Measurements from ENCODE around the gene TENM3. TPM values are rescaled to one million over a fixed set of nuclear protein-coding genes. Genes with fewer than 3 reads are reported as not detected.
"Not testable (repeated sequence)": the region's sequence is repeated elsewhere in the genome, so short reads cannot be mapped to it uniquely, and the experiment has no call there.

TENM3 gene
- total and polyA plus RNA-seq, 5 experiments from 2014 or later, result not detected

- Mint-ChIP-seq H3K4me3 (no peak overlapping the region), H3K9me3 (peaks cover 0 to 3% (median 0%) of the 10 kb centered on the region in 9 donors), H3K27ac (no peak overlapping the region), H3K4me1 (no peaks in the 10 kb centered on the region), H3K27me3 (peaks cover 0 to 13% (median 2%) of the 10 kb centered on the region in 5 donors), H3K36me3 (no peaks in the 10 kb centered on the region)
- DNase-seq (no peak), ATAC-seq (no peak)
- POLR2A ChIA-PET, result no interaction called here
These were observed 9.7 kb upstream of the TENM3 start for GRCh38 chr4:182233310-182234090.

GRCh38 chr4:182235021-182235795 is 8.0 kb upstream of the TENM3 start:
- no peak overlapping the region for H3K4me3 Mint-ChIP-seq
- peaks cover 0 to 3% (median 0%) of the 10 kb centered on the region in 9 donors for H3K9me3 Mint-ChIP-seq
- DNase-seq, result no peak
- no peak overlapping the region for H3K27ac Mint-ChIP-seq
- no peaks in the 10 kb centered on the region for H3K36me3 Mint-ChIP-seq
- no peaks in the 10 kb centered on the region for H3K4me1 Mint-ChIP-seq
- peaks cover 0 to 13% (median 2%) of the 10 kb centered on the region in 5 donors for H3K27me3 Mint-ChIP-seq
- POLR2A ChIA-PET, result no interaction called here
- no peak for ATAC-seq

GRCh38 chr4:182236186-182236585 is 7.0 kb upstream of the TENM3 start:
- H3K27ac Mint-ChIP-seq, result no peak overlapping the region
- ATAC-seq (no peak), DNase-seq (no peak)
- no peaks in the 10 kb centered on the region for H3K36me3 Mint-ChIP-seq
- H3K4me1 Mint-ChIP-seq, result no peaks in the 10 kb centered on the region
- POLR2A ChIA-PET, result no interaction called here
- no peak overlapping the region for H3K4me3 Mint-ChIP-seq
- H3K27me3 Mint-ChIP-seq, result peaks cover 0 to 10% (median 2%) of the 10 kb centered on the region in 5 donors
- peaks cover 0 to 3% (median 0%) of the 10 kb centered on the region in 9 donors for H3K9me3 Mint-ChIP-seq

GRCh38 chr4:182237010-182237409 is 6.2 kb upstream of the TENM3 start:
- H3K9me3 Mint-ChIP-seq, H3K4me1 Mint-ChIP-seq, H3K4me3 Mint-ChIP-seq, ATAC-seq, H3K27ac Mint-ChIP-seq, POLR2A ChIA-PET, H3K36me3 Mint-ChIP-seq, DNase-seq, H3K27me3 Mint-ChIP-seq: not testable (repeated sequence)

GRCh38 chr4:182238355-182238931 is 4.8 kb upstream of the TENM3 start:
- Mint-ChIP-seq H3K27ac (no peak overlapping the region), H3K4me1 (no peaks in the 10 kb centered on the region), H3K4me3 (no peak overlapping the region), H3K9me3 (peaks cover 0 to 11% (median 3%) of the 10 kb centered on the region in 9 donors), H3K36me3 (no peaks in the 10 kb centered on the region), H3K27me3 (peaks cover 0 to 7% (median 0%) of the 10 kb centered on the region in 5 donors)
- POLR2A ChIA-PET, result no interaction called here
- no peak for DNase-seq
- ATAC-seq, result no peak

- H3K27ac Mint-ChIP-seq, result no peak overlapping the region
- H3K9me3 Mint-ChIP-seq, result peaks cover 0 to 15% (median 3%) of the 10 kb centered on the region in 9 donors
- ATAC-seq (no peak), DNase-seq (no peak)
- H3K36me3 Mint-ChIP-seq, result no peaks in the 10 kb centered on the region
- POLR2A ChIA-PET, result no interaction called here
- peaks cover 0 to 14% (median 0%) of the 10 kb centered on the region in 5 donors for H3K27me3 Mint-ChIP-seq
- H3K4me3 Mint-ChIP-seq, result no peak overlapping the region
- no peaks in the 10 kb centered on the region for H3K4me1 Mint-ChIP-seq
These were observed 2.8 kb upstream of the TENM3 start for GRCh38 chr4:182240161-182241130.

GRCh38 chr4:182242260-182242659 is 942 bp upstream of the TENM3 start:
- H3K4me1 Mint-ChIP-seq, H3K36me3 Mint-ChIP-seq, DNase-seq, POLR2A ChIA-PET, H3K4me3 Mint-ChIP-seq, ATAC-seq, H3K27ac Mint-ChIP-seq: not testable (repeated sequence)
- peaks cover 0 to 24% (median 4%) of the 10 kb centered on the region in 5 donors for H3K27me3 Mint-ChIP-seq
- H3K9me3 Mint-ChIP-seq, result peaks cover 0 to 29% (median 4%) of the 10 kb centered on the region in 9 donors

- Mint-ChIP-seq H3K27ac (no peak overlapping the region), H3K4me3 (no peak overlapping the region), H3K36me3 (no peaks in the 10 kb centered on the region), H3K27me3 (peaks cover 0 to 26% (median 4%) of the 10 kb centered on the region in 5 donors), H3K9me3 (peaks cover 0 to 31% (median 4%) of the 10 kb centered on the region in 9 donors), H3K4me1 (peaks cover 0 to 2% (median 0%) of the 10 kb centered on the region in 4 donors)
- POLR2A ChIA-PET, result no interaction called here
- ATAC-seq (no peak), DNase-seq (no peak)
These were observed 415 bp upstream of the TENM3 start for GRCh38 chr4:182242787-182243186.

- Mint-ChIP-seq H3K4me1 (peaks cover 0 to 2% (median 0%) of the 10 kb centered on the region in 4 donors), H3K9me3 (peaks cover 0 to 31% (median 4%) of the 10 kb centered on the region in 9 donors), H3K27me3 (peaks cover 0 to 26% (median 4%) of the 10 kb centered on the region in 5 donors), H3K4me3 (no peak overlapping the region), H3K36me3 (no peaks in the 10 kb centered on the region), H3K27ac (no peak overlapping the region)
- POLR2A ChIA-PET, result no interaction called here
- ATAC-seq, result no peak
- DNase-seq, result no peak
These were observed 1.8 kb downstream of the TENM3 start for GRCh38 chr4:182245041-182245440.

- DNase-seq (no peak), ATAC-seq (no peak)
- peaks cover 0 to 2% (median 0%) of the 10 kb centered on the region in 4 donors for H3K4me1 Mint-ChIP-seq
- H3K4me3 Mint-ChIP-seq, result no peak overlapping the region
- H3K27ac Mint-ChIP-seq, result no peak overlapping the region
- POLR2A ChIA-PET, result no interaction called here
- H3K27me3 Mint-ChIP-seq, result peaks cover 0 to 26% (median 4%) of the 10 kb centered on the region in 5 donors
- H3K9me3 Mint-ChIP-seq, result peaks cover 0 to 31% (median 4%) of the 10 kb centered on the region in 9 donors
- no peaks in the 10 kb centered on the region for H3K36me3 Mint-ChIP-seq
These were observed 2.5 kb downstream of the TENM3 start for GRCh38 chr4:182245541-182246215.

GRCh38 chr4:182246401-182247205 is 3.4 kb downstream of the TENM3 start:
- Mint-ChIP-seq H3K4me1 (peaks cover 0 to 2% (median 0%) of the 10 kb centered on the region in 4 donors), H3K36me3 (no peaks in the 10 kb centered on the region), H3K27ac (no peak overlapping the region), H3K9me3 (peaks cover 0 to 31% (median 4%) of the 10 kb centered on the region in 9 donors), H3K27me3 (peaks cover 0 to 26% (median 4%) of the 10 kb centered on the region in 5 donors), H3K4me3 (no peak overlapping the region)
- DNase-seq (no peak), ATAC-seq (no peak)
- POLR2A ChIA-PET, result no interaction called here

Data from naive thymus-derived CD8-positive, alpha-beta T cell (primary cell).